HEK293 (cell line): ENCODE data around the gene ENOX2.

ENCODE experiments used
- TF ChIP-seq, protein P1 (sequence below): fragments of 450-650 bp; formaldehyde crosslinking; IDR thresholded peaks from 2 replicates; pipeline ENCODE4 v1.5.1; 2016; ENCODE audit warnings: missing biosample characterization, missing genetic modification characterization
- TF ChIP-seq, protein P2 (sequence below): fragments of 450-650 bp; formaldehyde crosslinking; IDR thresholded peaks from 2 replicates; pipeline ENCODE4 v1.5.1; 2016; ENCODE audit warnings: missing biosample characterization, missing genetic modification characterization

DNA sequence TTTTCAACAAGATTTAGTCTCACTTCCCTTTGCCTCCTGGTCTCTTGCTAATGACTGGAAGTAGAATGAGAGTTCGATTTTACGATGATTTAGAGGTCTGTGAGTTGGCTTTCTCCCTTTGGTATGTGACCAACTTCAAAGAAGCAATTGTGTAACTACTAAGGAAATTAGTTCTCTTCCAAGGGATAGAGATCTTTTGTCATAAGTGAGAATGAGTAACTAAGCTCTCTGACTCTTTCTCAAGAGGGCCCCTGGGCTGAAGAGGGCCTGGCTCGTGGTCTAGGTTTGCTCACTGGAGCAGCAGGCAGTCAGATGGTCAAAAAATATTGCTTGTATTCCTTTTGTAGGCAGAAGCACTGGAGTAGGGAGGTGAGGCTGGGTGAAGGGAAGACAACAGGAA lies 176.3 kb downstream of the ENOX2 start:
- TF ChIP-seq, protein P1, sequence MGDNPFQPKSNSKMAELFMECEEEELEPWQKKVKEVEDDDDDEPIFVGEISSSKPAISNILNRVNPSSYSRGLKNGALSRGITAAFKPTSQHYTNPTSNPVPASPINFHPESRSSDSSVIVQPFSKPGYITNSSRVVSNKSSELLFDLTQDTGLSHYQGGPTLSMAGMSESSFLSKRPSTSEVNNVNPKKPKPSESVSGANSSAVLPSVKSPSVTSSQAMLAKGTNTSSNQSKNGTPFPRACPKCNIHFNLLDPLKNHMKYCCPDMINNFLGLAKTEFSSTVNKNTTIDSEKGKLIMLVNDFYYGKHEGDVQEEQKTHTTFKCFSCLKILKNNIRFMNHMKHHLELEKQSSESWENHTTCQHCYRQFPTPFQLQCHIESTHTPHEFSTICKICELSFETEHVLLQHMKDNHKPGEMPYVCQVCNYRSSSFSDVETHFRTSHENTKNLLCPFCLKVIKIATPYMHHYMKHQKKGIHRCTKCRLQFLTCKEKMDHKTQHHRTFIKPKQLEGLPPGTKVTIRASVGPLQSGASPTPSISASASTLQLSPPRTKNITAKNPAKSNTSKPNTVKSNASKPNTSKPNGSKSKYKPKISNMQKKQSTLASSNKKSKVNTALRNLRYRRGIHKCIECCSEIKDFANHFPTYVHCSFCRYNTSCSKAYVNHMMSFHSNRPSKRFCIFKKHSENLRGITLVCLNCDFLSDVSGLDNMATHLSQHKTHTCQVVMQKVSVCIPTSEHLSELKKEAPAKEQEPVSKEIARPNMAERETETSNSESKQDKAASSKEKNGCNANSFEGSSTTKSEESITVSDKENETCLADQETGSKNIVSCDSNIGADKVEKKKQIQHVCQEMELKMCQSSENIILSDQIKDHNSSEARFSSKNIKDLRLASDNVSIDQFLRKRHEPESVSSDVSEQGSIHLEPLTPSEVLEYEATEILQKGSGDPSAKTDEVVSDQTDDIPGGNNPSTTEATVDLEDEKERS, result no peak
- TF ChIP-seq, protein P2, sequence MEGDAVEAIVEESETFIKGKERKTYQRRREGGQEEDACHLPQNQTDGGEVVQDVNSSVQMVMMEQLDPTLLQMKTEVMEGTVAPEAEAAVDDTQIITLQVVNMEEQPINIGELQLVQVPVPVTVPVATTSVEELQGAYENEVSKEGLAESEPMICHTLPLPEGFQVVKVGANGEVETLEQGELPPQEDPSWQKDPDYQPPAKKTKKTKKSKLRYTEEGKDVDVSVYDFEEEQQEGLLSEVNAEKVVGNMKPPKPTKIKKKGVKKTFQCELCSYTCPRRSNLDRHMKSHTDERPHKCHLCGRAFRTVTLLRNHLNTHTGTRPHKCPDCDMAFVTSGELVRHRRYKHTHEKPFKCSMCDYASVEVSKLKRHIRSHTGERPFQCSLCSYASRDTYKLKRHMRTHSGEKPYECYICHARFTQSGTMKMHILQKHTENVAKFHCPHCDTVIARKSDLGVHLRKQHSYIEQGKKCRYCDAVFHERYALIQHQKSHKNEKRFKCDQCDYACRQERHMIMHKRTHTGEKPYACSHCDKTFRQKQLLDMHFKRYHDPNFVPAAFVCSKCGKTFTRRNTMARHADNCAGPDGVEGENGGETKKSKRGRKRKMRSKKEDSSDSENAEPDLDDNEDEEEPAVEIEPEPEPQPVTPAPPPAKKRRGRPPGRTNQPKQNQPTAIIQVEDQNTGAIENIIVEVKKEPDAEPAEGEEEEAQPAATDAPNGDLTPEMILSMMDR (tag by site-specific recombination), result no peak
